ENCODE results near the gene COL5A1.

COL5A1 gene

DNA sequence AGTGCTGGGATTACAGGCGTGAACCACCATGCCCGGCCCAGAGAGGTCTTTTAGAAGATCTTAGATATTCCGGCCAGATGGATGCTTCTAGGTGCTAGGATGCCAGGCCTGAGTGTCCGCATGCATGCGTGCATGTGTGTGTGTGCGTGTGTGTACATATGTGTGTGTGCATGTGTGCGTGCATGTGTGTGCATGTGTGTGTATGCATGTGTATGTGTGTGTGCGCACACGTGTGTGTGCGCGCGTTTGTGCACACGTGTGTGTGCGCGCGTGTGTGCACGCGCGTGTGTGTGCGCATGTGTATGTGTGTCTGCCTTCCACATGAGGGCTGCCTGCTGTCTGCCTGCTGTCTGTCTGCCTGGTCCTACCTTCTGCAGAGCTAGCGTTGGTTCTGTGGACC is 151.0 kb downstream of the COL5A1 start:
- DNase-seq (ENCODE audit: low spot score) = no peak

DNA sequence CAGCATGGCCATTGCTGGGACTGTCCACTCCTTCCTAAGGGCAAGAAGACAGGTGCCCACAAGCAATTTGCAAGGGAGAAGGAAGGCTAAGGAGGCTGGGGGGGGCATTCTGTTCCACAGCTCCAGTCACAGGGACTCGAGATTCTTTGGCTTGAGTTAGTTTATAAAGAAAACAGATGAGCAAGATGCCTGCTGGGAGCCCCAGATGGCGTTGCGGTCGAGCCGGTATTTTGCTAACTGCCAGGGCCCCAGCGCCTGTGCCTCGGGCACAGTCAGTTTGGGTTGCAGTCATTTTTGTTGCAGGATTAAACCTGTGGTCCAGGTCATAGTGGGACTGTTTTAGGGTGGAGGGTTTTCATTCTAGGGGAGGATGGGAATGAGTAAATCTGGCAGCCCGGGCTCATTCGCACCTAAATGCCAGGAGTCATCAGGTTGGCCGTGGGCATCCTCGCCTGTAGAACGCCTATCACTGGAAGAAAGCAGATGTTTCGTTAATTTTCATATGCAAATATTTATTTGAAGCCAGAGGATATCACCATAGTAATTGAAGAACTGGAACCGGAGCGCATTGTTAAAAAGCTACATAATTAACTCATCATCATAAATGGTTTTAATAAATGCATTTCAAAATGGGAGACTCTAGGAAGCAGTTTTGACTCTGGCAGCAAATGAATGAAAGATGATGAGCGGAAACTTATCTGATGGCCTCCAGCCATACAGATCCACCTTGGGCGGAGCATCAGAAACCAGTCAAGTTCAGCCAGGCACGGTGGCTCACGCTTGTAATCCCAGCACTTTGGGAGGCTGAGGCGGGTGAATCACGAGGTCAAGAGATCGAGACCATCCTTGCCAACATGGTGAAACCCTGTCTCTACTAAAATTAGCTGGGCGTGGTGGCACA is 151.9 kb downstream of the COL5A1 start:
- DNase-seq (ENCODE audit: low spot score) = no peak

DNA sequence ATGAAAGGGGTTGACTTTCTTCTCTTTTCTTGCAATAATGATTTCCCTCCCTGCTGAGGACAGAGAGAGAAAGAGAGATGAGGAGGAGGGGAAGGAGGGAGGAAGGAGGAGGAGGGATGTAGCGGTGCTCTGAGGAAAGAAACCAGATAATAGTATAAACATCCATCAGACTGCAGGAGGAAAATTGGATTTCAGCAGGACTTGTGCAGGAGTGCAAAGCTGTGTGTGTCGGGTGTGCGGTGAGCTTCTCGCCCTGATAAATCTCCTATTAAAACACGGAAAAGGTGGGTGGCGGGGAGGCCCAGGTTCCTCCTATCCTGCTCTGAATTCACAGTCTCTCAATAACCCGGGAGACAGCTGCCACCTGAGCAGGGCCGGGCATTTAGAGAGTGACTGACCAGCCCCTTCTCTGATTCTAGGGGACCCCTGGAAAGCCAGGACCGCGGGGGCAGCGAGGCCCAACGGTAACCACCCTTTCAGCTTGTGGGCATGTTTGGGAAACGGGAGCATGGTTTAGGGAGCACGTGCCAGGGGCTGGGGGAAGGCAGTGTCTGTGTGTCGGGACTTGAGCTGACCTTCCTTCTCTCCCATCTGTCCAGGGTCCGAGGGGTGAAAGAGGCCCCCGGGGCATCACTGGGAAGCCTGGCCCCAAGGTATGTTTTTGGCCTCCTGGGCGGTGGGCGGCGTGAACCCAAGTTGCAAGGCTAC is 153.2 kb downstream of the COL5A1 start:
- no peak for DNase-seq (ENCODE audit: low spot score)

DNA sequence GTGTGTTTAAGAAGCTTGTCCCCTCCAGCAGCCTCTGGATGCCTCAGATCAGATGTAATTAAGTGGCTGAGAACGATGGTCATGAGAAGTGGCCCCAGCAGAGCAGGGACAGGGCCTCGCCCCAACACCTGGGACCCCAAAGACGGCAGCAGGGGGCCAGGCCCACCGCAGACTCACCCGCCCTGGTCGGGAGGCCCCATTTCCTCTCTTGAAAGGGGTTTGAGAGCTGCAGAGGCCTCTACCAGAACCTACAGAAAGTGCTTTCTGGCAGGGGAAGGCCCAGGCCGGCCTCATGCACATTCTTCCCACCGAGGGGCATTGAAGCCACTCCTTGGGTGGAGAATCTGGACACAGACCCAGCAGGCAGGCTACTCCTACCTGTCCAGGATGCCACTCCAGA is 153.8 kb downstream of the COL5A1 start:
- no peak for DNase-seq (ENCODE audit: low spot score)

GRCh38 chr9:134796882-134797281 is 155.3 kb downstream of the COL5A1 start:
- no peak for DNase-seq (ENCODE audit: low spot score)

- no peak for DNase-seq (ENCODE audit: low spot score)
These were observed 159.3 kb downstream of the COL5A1 start for GRCh38 chr9:134800791-134801339.

GRCh38 chr9:134802216-134802795 is 160.7 kb downstream of the COL5A1 start:
- DNase-seq (ENCODE audit: low spot score) = no peak

GRCh38 chr9:134804871-134805270 is 163.3 kb downstream of the COL5A1 start:
- no peak for DNase-seq (ENCODE audit: low spot score)

DNA sequence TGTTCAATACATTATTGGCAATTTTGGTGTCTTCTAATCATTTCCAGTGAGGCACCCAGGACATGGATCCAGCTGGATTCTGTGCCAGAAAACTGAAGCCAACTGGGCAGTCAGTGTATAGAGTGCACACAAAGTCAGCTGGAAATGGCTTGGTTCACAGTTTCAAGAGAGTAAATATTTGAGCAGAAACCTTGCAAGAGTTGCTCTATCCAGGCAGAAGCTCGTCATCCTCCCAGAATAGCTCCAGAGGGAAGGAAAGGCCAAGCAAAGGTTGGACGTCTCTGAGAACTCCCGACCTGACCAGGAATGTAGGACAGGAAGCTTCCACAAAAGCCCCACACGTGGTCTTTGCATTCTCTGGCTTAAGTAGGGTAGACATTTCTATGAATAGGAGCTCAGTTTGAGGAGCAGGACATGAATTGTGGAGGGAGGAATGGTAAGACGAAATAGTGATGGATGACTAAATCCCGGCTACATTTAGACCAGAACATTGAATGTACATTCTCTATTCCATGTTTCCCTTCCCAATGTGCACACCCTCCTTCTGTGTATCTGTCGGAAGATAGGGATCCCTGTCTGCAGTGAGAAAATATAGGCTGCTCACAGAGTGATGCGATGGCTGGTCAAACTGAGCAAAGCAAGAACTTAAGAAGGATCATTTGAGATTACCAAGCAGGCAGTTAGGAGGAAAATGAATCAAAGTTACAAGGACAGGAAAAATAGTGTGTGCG is 166.3 kb downstream of the COL5A1 start:
- DNase-seq (ENCODE audit: low spot score) = no peak

GRCh38 chr9:134808447-134808792 is 166.8 kb downstream of the COL5A1 start:
- DNase-seq (ENCODE audit: low spot score) = no peak

GRCh38 chr9:134809292-134809691 is 167.7 kb downstream of the COL5A1 start:
- DNase-seq (ENCODE audit: low spot score) = no peak

DNA sequence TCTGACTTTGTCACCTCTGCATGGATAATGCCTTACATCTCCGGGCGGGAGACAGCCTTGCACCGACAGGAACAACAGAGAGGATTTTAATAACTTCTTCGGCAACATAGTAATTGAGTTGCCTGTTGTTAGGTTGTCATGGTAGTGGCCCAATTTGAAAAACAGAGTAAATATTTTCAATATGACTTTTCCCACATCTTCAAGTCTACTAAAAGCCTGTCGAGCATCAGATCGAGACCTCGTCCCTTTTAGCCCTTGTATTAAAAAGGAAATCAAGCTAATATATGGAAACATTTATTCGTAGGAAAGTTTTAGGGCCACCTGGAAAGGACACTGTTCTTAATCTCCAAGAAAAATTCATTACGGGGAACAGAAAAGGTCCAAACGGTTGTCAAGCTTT is 168.2 kb downstream of the COL5A1 start:
- no peak for DNase-seq (ENCODE audit: low spot score)

DNA sequence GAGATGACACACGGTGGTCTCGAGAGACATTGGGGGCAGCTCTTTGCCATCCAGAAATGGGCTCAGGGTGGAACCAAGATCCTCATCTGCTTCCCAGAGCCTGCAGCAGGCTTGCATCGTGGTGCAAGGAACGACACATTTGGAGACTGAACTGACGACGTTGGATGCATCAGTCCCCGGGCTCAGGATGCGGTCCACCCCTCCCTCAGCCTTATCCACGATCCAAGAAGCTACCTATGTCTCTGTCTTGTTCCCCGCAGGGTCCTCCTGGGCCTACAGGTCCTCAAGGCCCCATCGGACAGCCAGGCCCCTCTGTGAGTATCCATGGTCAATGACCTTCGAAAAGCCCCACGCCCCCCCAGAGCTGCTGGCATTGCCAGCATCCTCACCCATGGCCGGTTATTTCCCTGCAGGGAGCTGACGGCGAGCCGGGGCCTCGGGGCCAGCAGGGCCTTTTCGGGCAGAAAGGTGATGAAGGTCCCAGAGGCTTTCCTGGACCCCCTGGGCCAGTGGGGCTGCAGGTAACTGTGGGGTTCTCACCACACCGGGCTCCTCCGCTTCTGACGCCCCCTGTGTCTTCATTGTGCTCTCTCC is 169.6 kb downstream of the COL5A1 start:
- DNase-seq (ENCODE audit: low spot score) = no peak

DNA sequence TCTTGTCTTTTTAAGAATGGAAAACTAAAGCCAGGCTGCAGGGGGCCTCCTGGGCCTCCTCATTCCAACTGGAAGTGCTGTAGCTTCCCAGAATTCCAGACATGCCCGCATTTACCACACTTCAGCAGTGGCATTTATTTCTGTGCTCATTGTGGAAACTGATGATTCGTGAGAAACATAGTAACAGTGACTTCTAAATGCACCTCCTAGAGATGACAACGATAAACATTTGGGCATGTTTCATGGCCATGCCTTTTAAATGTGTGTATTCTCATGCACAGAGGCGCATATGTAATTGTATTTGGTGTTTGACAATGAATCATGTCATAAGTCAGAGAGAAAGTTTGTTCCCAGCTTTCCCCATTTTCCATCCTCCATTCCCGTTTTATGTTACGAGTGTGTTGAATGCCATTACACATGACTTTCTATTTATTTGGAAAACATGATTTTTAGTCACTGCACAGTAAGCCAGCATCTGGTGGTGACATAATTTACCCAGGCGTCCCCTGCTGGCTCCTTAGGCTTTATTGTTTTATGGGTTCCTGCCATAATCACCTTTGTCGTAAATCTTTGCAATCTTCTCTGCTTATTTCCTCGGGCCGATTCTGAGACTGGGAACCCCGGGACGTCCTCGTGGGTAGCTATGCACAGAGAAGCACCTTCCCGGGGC is 170.2 kb downstream of the COL5A1 start:
- no peak for DNase-seq (ENCODE audit: low spot score)

DNA sequence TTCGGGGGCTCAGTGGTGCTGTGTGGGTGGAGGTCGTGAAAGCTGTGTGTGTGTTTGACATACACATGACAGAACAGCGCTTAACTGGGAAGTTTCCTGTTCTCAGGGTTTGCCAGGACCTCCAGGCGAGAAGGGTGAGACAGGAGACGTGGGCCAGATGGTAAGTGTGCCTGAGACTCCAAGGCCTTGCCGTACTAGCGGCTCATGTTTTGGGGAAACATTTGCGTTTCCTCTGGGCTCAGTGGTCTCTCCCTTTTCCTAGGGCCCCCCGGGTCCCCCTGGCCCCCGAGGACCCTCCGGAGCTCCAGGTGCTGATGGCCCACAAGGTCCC is 170.7 kb downstream of the COL5A1 start:
- no peak for DNase-seq (ENCODE audit: low spot score)

GRCh38 chr9:134813841-134814240 is 172.2 kb downstream of the COL5A1 start:
- DNase-seq (ENCODE audit: low spot score) = no peak

DNA sequence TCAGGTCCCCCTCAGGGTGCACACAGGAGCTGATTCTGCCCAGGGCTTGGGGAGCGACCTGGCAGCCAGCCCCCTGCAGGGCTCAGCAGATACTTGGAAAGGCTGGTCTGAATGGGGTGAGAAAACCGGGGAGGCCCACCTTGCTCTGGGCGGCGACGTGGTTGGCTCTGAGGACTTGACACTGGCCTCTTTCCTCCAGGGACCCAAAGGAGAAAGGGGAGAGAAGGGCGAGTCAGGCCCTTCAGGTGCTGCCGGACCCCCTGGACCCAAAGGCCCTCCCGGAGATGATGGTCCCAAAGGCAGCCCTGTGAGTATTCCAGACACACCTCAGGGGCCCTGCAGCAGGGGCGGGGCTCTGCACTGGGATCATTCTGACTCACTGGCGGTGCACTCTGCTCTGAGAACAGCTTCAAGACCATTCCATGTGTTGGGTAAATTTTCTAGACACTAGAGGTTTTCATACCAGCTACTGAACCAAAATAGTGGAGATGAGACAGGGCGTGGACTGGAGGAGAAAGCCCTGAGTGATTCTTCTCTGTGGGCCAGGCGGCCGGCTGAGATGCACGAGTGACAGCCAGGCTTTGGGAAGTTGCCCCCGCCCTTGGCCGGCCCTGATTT is 173.1 kb downstream of the COL5A1 start:
- no peak for DNase-seq (ENCODE audit: low spot score)

DNA sequence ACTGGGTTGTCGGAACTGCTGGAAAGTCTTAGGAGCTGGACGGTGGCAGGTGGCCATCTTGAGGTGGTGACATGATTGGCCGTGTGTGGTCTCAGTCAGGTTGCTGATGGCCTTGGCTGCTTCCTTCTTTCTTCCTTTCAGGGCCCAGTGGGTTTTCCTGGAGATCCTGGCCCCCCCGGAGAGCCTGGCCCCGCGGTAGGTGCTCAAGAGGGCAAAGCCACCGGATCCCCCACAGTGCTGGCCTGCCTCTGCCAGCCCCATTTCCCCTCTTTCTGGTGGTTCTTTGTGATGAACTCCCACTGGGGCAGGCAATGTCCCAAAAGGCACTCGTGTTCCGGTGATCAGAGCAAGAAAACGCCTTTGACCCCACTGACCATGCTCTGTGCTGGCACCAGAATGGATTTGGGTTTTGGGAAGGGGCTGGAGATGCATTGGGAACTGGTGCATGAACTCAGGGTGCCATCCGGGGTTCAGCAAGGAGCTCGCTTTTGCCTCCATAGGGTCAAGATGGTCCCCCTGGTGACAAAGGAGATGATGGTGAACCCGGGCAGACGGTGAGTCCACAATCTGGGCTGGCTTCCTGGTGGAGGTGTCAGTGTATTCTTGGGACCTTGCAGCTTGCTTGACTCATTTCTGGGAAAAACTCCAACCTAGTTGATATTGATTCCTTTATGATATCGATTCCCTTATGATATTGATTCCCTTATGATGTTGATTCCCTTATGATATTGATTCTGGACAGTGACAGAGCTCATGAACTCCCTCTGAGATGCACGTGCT is 174.0 kb downstream of the COL5A1 start:
- DNase-seq (ENCODE audit: low spot score) = no peak

GRCh38 chr9:134816264-134816663 is 174.7 kb downstream of the COL5A1 start:
- no peak for DNase-seq (ENCODE audit: low spot score)

DNA sequence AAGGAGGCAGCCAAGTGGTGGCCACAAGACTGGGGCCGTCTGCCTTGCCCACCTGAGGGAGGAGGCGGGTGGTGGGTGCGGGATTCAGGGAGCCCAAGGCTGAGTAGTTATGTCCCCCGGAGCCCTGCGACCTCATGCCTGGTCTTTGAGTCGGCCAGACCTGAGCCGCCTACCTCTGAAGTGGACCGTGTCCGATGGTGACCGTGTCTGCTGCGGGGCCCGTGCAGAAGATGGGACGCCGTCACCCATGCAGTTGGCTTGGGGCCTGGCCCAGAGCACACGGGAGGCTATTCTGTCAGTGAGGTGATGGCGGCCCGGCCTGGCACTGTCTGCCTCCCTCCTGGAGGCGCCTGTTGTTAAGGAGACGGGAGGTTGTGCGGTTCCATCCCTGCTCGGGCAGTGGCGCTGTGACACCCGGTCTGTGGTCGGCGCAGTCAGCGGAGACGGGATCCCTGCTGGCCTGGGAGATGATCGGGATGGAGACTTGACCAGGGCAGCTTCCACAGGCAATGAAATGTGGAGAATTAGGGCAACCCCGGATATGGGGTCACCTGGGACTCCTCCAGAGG is 176.5 kb downstream of the COL5A1 start:
- no peak for DNase-seq (ENCODE audit: low spot score)

All from hematopoietic multipotent progenitor cell treated with erythropoietin and hydrocortisone succinate and interleukin-3 and kit ligand, for 17 days (in vitro differentiated cells).